ENCODE results near the gene NTRK1.
"Not testable (repeated sequence)": the region's sequence is repeated elsewhere in the genome, so short reads cannot be mapped to it uniquely, and the experiment has no call there.

The NTRK1 gene

GRCh38 chr1:156913809-156914387 lies 53.2 kb downstream of the NTRK1 start:
- DNase-seq (ENCODE audit: low read depth): no peak

- DNase-seq (ENCODE audit: low read depth): no peak
These were observed 53.8 kb downstream of the NTRK1 start for GRCh38 chr1:156914440-156914856.

GRCh38 chr1:156920233-156921052 lies 59.8 kb downstream of the NTRK1 start, which contains the start of gene LRRC71:
TSS of gene LRRC71 (plus strand) at chr1:156920632. CDS start at chr1:156920804, 172 bp downstream.
- no peak for DNase-seq (ENCODE audit: low read depth)

GRCh38 chr1:156921053-156921529 lies 60.4 kb downstream of the NTRK1 start:
- no peak for DNase-seq (ENCODE audit: low read depth)

GRCh38 chr1:156922986-156923669 lies 62.5 kb downstream of the NTRK1 start:
- no peak for DNase-seq (ENCODE audit: low read depth)

- no peak for DNase-seq (ENCODE audit: low read depth)
These were observed 63.2 kb downstream of the NTRK1 start for GRCh38 chr1:156923670-156924477.

- no peak for DNase-seq (ENCODE audit: low read depth)
These were observed 64.0 kb downstream of the NTRK1 start for GRCh38 chr1:156924478-156925153.

- no peak for DNase-seq (ENCODE audit: low read depth)
These were observed 64.7 kb downstream of the NTRK1 start for GRCh38 chr1:156925154-156926010.

- no peak for DNase-seq (ENCODE audit: low read depth)
These were observed 65.5 kb downstream of the NTRK1 start for GRCh38 chr1:156926175-156926574.

- DNase-seq (ENCODE audit: low read depth): not testable (repeated sequence)
These were observed 66.0 kb downstream of the NTRK1 start for GRCh38 chr1:156926695-156927094.

GRCh38 chr1:156927215-156928042 lies 66.8 kb downstream of the NTRK1 start:
- DNase-seq (ENCODE audit: low read depth): no peak

- DNase-seq (ENCODE audit: low read depth): no peak
These were observed 67.5 kb downstream of the NTRK1 start for GRCh38 chr1:156928043-156928602.

- no peak for DNase-seq (ENCODE audit: low read depth)
These were observed 69.1 kb downstream of the NTRK1 start for GRCh38 chr1:156929596-156930238.

GRCh38 chr1:156930483-156930882 lies 69.8 kb downstream of the NTRK1 start:
- DNase-seq (ENCODE audit: low read depth): no peak

All from GM04503 (cell line).